HG02798 (cell line): ENCODE measurements around the gene DCAF6.
"Not testable (repeated sequence)": the region's sequence is repeated elsewhere in the genome, so short reads cannot be mapped to it uniquely, and the experiment has no call there.

Experiments
- ATAC-seq: cut with Tn5 transposase; IDR thresholded peaks from one replicate; pipeline ENCODE4 v1.9.1; 2021; ENCODE audit warnings: mild to moderate bottlenecking; ENCODE audit not compliant: unreplicated experiment, poor library complexity

The DCAF6 gene

GRCh38 chr1:168005529-168005928 lies 69.0 kb downstream of the DCAF6 start:
- ATAC-seq: no peak

DNA sequence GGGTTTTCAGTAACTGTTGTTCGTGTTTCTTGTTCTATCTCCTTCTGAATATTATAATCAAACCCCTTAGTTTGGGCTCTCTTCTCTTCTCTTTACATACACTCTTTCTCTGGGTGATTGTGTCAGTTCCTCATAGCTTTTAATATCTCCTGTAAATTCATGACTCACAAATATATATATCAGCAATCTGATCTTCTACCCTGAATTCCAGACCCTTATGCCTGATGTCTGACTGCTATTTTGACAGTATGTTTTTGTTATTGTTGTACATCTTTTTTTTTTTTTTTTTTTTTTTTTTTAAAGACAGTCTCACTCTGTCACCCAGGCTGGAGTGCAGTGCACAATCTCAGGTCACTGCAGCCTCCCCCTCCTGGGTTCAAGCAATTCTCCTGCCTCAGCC lies 71.2 kb downstream of the DCAF6 start:
- ATAC-seq: no peak

DNA sequence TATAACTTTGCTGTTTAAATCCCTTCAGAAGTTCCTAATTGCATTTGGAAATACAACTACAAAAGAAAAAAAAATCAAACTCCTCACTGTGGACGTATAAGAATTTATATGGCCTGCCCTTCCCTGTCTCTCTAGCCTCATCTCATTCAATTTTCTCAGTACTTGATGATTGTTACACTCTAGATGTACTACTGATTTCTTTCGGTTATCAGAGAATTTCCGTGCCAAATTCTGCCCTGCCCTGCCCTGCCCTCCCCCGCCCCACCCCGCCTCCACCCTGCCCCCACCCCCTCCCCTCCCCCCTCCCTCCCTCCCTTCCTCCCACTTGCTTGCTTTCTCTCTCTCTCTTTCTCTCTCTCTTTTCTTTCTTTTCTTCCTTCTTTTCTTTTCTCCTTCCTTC lies 72.1 kb downstream of the DCAF6 start:
- ATAC-seq: no peak

DNA sequence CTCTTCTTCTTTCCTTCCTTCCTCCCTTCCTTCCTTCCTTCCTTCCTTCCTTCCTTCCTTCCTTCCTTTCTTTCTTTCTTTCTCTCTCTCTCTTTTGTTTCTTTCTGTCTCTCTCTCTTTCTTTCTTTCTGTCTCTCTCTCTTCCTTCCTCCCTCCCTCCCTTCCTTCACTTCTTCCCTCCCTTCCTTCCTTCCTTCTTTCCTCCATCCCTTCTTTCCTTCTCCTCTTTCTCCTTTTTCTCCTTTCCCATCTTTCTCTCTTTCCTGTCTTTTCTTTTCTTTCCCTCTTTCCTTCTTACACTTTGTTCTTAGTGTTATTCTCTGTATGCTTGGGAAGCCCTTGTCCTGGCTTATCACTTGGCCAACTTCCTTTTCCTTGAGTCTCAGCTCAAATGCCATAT lies 72.8 kb downstream of the DCAF6 start:
- no peak for ATAC-seq

DNA sequence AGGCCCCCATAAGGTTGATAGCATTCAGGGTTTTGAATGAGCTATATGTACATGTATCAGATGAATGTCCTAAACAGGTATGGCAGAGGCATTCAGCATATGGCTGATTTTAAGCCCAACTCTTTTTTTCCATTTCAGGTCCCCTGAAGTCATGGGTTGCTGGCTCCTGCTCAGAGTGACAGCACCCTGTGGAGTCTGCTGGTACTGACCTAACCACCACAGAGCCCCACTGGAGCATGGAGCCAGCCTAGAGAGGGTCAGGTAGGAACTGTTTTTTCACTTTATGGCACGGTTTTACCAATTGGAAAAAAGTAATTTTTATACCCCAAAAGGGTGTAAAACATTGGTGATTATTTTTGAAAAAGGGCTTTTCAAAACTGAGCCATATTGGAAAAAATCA lies 82.9 kb downstream of the DCAF6 start:
- no peak for ATAC-seq

GRCh38 chr1:168031198-168031597 lies 94.7 kb downstream of the DCAF6 start:
- no peak for ATAC-seq

GRCh38 chr1:168031627-168032026 lies 95.1 kb downstream of the DCAF6 start:
- no peak for ATAC-seq

DNA sequence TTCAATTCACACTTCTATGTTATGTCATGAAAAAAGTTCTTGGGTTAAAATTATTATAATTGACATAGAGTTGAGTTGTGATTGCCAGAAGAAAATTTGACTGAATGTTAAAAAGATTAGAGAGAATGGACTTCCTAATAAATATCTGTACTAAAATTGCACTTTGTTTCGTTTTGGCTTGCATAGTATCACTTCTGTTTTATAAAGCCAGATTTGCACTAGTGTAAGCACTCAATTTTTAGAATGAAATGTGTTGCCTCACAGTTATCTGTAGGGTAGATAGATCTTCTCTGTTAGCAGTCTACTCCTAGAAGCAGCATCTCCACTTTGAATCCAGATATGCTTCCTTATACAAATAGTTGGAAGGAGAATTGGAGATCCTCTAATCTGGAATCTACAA lies 95.5 kb downstream of the DCAF6 start:
- no peak for ATAC-seq

DNA sequence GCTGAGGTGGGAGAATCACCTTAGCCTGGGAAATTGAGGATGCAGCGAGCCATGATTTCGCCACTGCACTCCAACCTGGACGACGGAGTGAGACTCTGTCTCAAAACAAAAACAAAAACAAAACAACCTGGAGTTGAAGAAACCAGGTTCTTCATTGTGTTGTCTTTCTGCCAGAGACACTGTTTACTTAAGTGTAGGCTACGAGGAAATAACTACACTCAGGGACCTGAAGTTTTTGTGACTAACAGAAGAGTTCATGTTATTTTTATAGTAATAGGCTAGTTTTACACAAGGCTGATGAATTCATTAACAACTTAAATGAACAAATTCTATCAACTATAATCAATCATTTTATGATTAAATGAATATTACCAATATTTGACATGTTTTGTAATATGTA lies 98.9 kb downstream of the DCAF6 start:
- ATAC-seq: no peak

GRCh38 chr1:168042362-168042761 lies 105.9 kb downstream of the DCAF6 start:
- no peak for ATAC-seq

DNA sequence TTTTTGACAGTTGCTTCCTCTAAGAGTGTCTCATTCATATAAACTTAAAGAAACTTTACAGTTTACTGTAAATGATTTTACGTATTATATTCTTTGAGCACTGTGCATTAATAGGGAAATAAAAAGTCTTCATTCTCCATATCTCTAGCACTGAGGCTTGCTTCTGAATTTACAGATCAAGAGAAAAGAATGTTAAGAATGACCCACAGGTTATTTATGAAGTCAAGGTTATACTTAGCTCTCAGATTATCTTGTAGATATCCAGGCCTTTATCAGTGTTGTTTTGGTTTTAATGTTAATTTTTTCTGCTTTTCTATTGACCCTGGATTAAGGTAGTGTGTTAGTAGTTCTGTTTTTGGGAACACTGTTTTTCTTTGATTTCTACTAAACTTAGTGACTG lies 108.8 kb downstream of the DCAF6 start:
- no peak for ATAC-seq

DNA sequence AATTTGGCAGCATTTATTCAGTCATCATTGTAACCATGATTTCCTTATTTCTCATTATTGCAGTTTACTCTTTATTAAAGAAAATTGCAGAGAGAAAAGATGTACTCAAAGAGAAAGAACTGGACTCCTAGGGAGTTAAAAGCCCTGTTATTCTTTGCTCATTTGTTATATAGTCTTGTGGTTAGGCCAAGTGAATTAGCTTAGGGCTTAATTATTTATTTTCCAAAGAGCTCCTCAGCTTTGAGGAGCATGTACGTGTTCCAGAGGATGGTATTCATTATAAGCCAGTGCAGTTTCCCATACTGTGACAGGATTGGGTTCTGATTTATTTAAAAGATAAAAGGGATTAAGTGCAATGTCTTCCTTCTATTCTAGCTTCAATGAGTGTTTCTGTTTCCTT lies 113.8 kb downstream of the DCAF6 start:
- ATAC-seq: no peak

DNA sequence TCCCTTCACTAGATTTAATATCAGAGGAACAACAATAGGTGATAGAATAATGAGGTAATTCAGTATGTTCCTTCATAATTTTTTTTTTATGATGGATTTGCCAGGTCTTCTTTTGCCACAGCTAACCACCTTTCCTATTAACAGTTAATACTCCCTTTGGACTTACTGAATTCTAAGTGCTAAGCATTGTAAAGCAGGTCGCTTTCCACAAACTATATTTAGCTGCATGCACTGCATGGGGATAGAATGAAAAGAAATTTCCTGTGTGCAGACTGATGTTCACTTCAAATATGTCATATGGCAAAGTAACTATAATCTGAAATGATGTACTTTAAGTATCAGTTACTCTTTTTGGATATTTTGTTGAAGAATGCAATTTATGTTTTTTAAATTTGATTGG lies 114.4 kb downstream of the DCAF6 start:
- ATAC-seq: no peak

GRCh38 chr1:168053681-168054080 lies 117.2 kb downstream of the DCAF6 start:
- no peak for ATAC-seq

DNA sequence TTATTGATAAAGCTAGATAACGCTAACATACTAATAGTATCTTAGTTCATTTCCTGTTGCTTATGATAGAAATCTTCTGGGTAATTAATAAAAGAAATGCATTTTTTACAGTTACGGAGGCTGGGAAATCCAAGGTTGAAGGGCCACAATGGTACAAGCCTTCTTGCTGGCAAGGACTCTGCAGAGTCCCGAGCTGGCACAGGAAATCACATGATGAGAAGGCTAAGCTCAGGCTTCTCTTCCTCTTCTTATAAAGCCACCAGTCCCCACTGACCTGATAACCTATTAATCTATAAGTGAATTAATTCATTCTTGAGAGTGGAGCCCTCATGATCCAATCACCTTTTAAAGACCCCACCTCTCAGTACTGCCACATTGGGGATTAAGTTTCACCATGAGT lies 117.6 kb downstream of the DCAF6 start:
- ATAC-seq: no peak

DNA sequence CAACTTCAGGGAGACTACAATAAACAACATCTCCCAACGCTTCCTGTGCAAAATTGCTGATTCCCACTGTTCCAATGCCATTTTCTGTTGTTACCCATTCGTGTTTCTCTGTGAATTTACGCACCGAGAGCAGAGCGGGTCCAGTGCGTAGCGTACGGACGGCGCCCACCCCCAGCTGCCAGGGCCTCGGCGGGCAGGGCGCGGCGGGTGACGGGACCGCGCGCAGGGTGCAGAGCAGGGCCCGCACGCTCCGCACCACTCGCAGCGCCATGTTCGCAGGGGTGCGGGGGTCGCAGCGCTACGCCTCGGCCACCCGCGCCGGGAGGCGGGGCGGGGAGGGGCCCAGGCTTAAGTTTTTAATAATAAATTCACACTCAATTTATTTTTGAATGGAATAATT lies 119.7 kb downstream of the DCAF6 start:
- ATAC-seq: not testable (repeated sequence)

GRCh38 chr1:168057355-168057754 lies 120.9 kb downstream of the DCAF6 start:
- ATAC-seq: no peak

- no peak for ATAC-seq
Measured at GRCh38 chr1:168057921-168058320, 121.4 kb downstream of the DCAF6 start.

- no peak for ATAC-seq
Measured at GRCh38 chr1:168064216-168064615, 127.7 kb downstream of the DCAF6 start.

DNA sequence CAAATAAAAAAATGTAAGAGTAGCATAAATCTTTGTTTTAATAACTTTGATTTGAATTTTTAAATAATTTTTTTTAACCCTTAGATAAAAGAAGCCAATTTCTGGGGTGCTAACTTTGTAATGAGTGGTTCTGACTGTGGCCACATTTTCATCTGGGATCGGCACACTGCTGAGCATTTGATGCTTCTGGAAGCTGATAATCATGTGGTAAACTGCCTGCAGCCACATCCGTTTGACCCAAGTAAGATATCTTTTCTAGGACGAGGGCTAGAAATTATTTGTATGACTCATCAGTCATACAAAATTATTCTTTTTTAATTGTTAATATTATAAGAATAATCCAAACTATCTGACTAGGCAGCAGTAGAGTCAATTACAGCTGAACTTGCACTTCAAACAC lies 129.0 kb downstream of the DCAF6 start:
- no peak for ATAC-seq

DNA sequence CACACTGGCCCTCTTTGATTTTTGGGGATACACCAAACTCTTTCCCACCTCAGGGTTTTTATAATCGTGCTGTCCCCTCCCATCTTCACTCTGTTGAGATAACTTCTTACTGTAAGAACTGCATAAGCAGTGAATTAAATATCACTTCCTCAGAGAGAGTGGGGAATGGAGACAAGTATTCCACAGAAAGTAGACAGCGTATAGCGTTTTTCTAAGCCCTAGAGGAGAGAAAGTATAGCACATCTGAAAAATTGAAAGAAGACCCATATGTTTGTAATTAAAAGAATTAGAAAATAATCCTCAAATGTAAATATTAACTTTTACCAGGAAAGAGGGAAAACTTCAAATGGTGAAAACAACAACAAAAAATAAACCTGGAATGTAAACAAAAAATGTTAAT lies 132.9 kb downstream of the DCAF6 start:
- no peak for ATAC-seq

- ATAC-seq: no peak
Measured at GRCh38 chr1:168079761-168080160, 143.3 kb downstream of the DCAF6 start.

DNA sequence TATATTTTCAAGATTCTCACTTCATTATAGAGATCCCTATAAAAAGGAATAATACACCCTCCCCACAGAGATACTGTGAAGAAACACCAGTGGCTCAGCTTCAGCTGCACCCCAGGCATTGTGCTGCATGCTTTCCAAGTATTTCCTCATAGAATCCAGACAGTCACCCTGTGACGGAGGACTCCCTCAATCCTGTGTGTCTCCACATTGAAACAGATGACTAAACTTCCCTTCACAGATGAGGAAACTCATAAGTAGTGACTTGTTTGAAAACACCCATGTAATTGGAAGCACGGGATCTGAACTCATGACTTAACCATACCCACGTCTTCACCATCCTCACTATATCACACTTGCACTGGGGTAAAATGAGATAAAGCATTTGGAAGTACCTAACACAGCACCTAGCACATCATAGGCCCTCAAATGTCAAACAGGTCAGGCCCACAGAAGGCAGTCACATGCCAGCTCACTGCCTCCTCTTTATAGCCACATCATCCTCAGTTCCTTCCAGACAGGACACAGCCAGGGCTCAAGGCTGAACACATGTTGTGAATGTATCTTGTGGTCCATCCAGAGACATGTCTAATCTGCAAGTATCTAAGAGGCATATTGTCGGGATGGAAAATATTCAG lies 145.0 kb downstream of the DCAF6 start:
- no peak for ATAC-seq
